ENCODE results near the gene PDPK1. TPM values are rescaled to one million over a fixed set of nuclear protein-coding genes. Genes with fewer than 3 reads are reported as not detected.

The PDPK1 gene
- total and polyA plus RNA-seq, 12 donors: 23.9 to 69.7 (median 41.0) TPM

GRCh38 chr16:2514333-2515179 lies 23.3 kb upstream of the PDPK1 start:
- Histone ChIP-seq H3K4me3 (peak overlapping the region; percentile 86 to 97 (median 92)), H3K27ac (peak overlapping the region; percentile 87 to 100 (median 99)), H3K27me3 (no peaks in the 10 kb centered on the region), H3K4me1 (replicated peaks in 1 of 2) (peaks cover 45 to 63% of the 10 kb centered on the region in 2 donors), H3K9me3 (replicated peaks in 1 of 3) (no peaks in the 10 kb centered on the region), H3K36me3 (replicated peaks in 1 of 2) (peaks cover 0 to 3% of the 10 kb centered on the region in 2 donors)
- intact Hi-C loops (cut with DNase I): no loop called here
- peak in 3 of 7 donors; percentile 55 to 61 (median 55) for DNase-seq
- TF ChIP-seq POLR2A (IDR thresholded peaks at IDR 0.05) (no peak), CTCF (IDR thresholded peaks at IDR 0.05) (no peak)
- WGBS, 4 donors: 0 to 1% (median 1%) methylated on average over 18 to 63 of the region's 63 CpGs; no CpG with 5 or more reads in 1 of the 4 donors

DNA sequence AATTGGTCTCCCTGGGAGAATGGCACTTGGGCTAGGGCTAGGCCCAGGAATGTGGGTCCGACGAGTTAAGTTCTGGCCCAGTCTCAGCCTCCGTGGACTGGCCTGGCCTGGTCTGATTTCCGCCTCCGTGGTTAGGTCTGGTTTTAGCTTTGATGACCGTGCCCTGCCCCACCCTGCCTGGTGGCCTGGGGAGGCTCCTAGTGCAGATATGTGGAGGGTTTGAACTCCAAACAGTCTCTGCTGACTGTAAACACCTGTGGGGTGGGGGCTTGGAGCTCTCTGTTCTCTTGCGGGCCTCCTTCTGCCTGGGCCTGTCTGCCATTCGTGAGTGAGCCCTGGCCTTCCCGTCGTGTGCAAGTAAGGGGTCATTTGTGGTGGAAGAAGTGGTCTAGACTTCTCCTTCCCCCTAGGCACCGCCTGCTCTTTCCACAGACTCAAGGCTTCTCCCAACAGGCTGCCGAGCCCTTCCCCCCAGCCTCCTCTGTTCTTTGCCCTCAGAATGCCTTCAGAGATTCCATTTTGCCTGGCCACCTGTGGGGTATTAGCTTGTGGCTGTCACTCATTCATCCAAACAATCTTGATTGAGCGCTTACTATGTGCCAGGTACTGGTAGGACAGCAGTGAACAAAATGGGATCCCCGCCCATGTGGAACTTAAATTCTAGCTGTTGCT lies 22.5 kb upstream of the PDPK1 start:
- 18 to 37% (median 20%) methylated on average over 7 to 14 of the region's 14 CpGs for WGBS, 4 donors
- intact Hi-C loops (cut with DNase I): no loop called here

DNA sequence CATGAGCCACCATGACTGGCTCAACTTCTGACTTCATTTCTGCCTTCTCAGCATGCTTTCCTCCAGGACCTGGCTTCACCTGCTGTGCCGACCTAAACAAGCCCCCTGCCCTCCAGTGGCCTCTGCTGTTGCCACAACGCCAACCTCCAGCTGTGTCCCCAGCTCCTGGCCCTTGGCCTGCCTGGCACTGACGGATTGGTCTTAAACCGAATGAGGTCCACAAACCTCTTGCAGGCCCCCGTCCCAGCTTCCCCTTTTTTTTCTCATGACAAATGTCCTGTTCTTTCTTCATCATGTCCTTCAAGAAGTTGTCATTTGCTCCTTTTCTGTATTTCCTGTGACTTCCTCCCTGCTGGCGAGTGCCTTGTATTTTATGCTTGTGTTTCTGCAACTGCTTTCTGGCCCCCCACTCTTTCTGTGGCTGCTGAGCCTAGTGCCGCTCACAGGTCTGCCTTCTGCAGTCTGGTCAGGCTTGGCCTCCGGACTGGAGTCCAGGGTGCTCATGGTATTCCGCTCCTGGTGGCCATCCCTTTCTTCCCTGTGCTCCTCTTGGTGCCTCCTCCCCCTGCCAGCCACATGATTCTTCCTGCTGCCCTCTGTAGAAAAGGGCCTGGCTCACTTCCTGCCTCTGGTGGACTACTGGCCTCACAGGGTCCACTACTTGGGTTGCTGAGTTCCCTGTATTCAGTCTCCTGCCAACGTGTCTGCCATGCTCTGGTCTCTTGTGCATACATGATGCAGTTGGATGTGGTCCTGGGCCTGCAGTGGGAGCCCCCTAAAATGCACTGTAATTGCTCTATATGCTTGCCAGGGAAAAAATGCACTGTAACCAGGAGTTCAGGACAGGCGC lies 21.2 kb upstream of the PDPK1 start:
- peaks cover 0 to 6% of the 10 kb centered on the region in 2 donors for H3K36me3 ChIP-seq (replicated peaks in 1 of 2)
- peak overlapping the region in 1 of 4 donors; percentile 33 for H3K4me3 ChIP-seq
- intact Hi-C loops (cut with DNase I): no loop called here
- peak overlapping the region in 4 of 5 donors; percentile 96 to 99 (median 98) for H3K27ac ChIP-seq
- TF ChIP-seq POLR2A (IDR thresholded peaks at IDR 0.05) (no peak), CTCF (IDR thresholded peaks at IDR 0.05) (peak in 3 of 6 experiments; percentile 2 to 28 (median 13))
- WGBS, 4 donors: 45 to 52% (median 50%) methylated on average over 10 to 11 of the region's 11 CpGs
- no peaks in the 10 kb centered on the region for H3K27me3 ChIP-seq
- peaks cover 49 to 70% of the 10 kb centered on the region in 2 donors for H3K4me1 ChIP-seq (replicated peaks in 1 of 2)
- no peaks in the 10 kb centered on the region for H3K9me3 ChIP-seq (replicated peaks in 1 of 3)
- DNase-seq: peak in 3 of 7 donors; percentile 25 to 61 (median 47)

More for the DNA sequence above, 22.5 kb upstream of the PDPK1 start:
- DNase-seq: peak in 4 of 7 donors; percentile 31 to 63 (median 51)
- Histone ChIP-seq H3K4me3 (peak overlapping the region; percentile 86 to 97 (median 88)), H3K27me3 (no peaks in the 10 kb centered on the region), H3K9me3 (replicated peaks in 1 of 3) (no peaks in the 10 kb centered on the region), H3K36me3 (replicated peaks in 1 of 2) (peaks cover 0 to 6% of the 10 kb centered on the region in 2 donors), H3K27ac (peak overlapping the region; percentile 87 to 100 (median 99)), H3K4me1 (replicated peaks in 1 of 2) (peaks cover 49 to 67% of the 10 kb centered on the region in 2 donors)
- peak in 1 of 2 donors; percentile 9 for TF ChIP-seq POLR2A (IDR thresholded peaks at IDR 0.05)
- TF ChIP-seq CTCF (IDR thresholded peaks at IDR 0.05): no peak
